Coronary artery (tissue), 2 donors: Measurements from ENCODE around the gene PGAP2.
A peak's percentile ranks its signal among the peaks of the same experiment; 100 is the strongest.

Source experiments
- DNase-seq: peaks from one replicate; pipeline ENCODE4 v3.0.0-alpha.2; 2017; ENCODE audit warnings: low spot score
- H3K27ac ChIP-seq, 2 donors: fragments of 200-600 bp; sonication (generic); one replicate each; pipeline ENCODE4 v1.5.1; 2016 to 2019
- H3K4me3 ChIP-seq: fragments of 200-600 bp; sonication (generic); 2 replicates; pipeline ENCODE4 v1.5.1; 2016; ENCODE audit warnings: mild to moderate bottlenecking, moderate library complexity
- CTCF ChIP-seq: fragments of 200-600 bp; sonication (generic); IDR thresholded peaks from one replicate; pipeline ENCODE4 v1.5.1; 2019; ENCODE audit warnings: antibody characterized with exemption

Gene PGAP2

DNA sequence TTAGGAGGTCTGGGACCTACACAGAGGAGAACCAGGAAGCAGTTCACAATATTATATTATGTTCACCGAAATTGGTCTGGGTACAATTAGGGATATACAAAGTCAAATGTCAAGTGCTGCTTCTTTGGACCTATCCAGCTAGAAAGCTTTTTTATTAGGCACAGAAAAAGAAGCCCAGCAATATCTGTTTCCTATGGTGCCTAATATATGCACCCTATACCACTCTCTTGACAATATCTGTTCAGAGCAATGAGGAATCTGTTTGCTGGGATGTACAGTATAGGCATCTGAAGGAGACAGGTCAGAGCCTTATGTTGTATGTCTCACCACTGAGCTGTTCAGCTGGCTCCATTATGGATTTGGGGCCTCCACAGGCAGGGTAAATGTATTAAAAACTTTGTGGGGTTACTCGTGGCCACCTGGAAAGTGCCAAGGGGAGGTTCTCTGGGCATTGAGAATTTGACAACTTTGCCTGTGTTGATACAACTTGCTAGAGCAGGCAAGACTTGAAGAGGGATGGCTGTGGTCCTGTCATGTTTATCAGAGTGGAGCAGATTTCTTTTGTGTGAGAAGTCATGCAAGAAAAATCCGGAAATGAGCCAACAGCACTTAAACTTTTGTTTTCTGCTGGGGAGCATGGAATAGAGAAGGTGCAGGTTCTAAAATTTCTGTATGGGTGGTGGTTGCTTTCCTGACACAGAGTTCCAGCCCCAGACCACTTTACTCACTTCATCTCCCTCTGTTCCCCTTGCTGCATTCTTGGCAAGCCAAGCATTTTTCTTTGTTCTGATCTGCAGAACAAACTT is 57.2 kb downstream of the PGAP2 start:
- DNase-seq: no peak
- Histone ChIP-seq H3K4me3 (peak overlapping the region; percentile 2), H3K27ac (peak overlapping the region in 1 of 2 donors; percentile 58)
- no peak for TF ChIP-seq CTCF

DNA sequence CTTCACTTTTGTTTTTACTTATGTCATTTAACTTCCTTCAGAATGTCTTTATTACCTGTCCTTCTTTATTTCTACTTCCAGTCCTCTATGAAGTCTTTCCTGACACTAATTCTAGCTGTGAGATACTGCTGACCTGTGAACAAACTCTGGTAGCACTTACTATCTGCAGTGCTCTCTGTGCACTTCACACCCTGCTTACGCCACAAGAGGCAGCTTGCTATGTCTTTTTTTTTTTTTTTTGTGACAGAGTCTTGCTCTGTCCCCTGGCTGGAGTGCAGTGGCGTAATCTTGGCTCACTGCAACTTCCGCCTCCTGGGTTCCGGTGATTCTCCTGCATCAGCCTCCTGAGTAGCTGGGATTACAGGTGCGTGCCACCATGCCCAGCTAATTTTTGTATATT is 57.8 kb downstream of the PGAP2 start:
- no peak for DNase-seq

DNA sequence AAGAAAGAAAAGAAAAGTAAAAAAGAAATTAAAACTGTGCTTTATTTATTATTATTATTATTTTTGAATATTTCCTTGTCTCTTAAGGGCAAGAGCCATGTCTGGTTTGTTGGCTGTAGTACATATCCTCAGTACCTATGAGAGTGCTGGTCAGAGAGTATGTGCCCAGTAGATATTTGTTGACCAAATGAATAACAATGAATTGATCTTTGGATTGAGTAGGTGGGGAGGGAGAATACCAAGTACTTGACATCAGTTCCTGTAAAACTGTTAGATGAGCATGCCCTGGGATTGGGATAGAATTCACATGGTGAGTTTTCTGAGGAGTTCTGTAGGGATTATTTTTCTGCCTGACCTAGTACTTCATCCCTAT is 58.5 kb downstream of the PGAP2 start:
- H3K27ac ChIP-seq: peak overlapping the region; percentile 6 to 35
- no peak for DNase-seq
- TF ChIP-seq CTCF: no peak
- H3K4me3 ChIP-seq: no peak overlapping the region

More for the DNA sequence above, 57.8 kb downstream of the PGAP2 start:
- no peak for TF ChIP-seq CTCF
- Histone ChIP-seq H3K27ac (no peak overlapping the region), H3K4me3 (no peak overlapping the region)

DNA sequence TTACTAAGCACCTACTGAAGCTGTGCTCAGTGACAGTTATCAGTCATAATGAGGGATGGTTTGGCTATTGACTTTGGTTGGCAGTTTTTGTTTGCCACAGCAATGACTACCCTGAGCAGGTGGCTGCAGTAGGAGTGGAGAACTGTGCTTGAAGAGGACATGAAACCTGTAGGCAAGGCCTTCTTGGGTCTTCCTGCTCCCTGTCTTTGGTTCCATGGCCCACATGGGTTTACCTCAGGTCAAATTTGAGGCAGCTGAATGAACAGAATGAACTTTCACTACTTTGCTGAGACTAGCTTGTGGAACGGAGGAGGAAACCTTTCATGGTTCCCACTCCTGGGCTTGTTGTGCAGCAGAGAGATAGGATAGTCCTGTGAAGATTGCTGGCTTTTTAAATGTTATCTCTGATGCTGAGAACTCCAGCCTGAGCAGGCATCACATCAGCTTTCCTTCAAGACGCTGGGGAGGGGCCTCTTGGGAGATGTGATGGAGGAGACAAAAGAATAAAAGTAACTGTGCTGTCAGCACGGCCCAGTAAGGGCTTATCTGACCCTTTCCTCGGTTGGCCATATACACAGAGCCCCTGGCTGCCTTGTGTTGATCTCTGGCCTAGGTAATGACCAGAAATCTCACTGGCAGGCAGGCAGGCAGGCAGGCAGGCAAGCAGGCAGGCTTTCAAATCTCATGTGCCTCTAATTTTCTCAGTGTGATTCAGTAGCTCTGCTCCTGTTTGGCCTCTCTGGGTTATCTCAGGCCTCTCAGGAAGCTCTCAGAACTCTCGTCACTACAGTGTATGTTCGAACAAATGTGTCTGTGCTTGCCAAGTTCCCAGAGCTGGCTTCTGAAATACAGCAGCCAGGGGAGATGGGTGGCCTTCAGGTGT is 59.1 kb downstream of the PGAP2 start:
- Histone ChIP-seq H3K4me3 (no peak overlapping the region), H3K27ac (peak overlapping the region; percentile 6 to 35)
- TF ChIP-seq CTCF: no peak
- no peak for DNase-seq

DNA sequence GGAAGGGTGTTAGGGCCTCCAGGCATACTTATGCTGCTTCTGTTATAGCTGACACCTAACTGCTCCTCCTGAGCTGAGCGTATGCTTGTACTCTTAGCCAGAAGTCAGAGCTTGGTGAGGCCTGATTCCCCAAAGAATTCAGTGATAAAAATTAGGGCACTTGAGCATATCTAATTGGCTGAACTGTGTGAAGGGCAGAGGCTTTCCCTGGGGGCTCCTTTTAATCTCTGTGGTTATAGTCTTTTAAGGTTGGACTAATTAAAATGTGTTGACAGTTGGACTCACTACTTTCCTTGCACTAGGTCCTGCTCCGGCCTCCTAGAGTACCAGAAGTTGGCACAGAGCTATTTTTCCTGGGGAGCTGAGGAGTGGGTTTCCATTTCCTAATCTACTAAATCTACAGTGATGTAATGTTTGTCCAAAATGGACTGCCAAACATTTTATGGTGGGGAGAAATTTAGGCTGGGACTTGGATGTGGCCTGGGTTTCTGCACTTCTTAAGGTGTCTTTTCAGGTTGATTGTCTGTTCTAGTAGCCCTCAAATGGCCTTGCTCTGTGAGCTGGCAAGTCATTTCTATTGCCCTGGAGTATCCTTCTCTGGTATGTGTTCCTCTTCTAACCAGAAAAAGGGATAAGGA is 65.5 kb downstream of the PGAP2 start:
- H3K27ac ChIP-seq: no peak overlapping the region

More for the DNA sequence above, 65.5 kb downstream of the PGAP2 start:
- no peak overlapping the region for H3K4me3 ChIP-seq
- TF ChIP-seq CTCF: no peak
- DNase-seq: no peak
